ENCODE data around the gene CTIF.

- no peak for TF ChIP-seq POLR2AphosphoS5 (IDR thresholded peaks at IDR 0.05)
- no peak for TF ChIP-seq CTCF (IDR thresholded peaks at IDR 0.05 in 8 of 11, conservative IDR thresholded peaks at IDR 0.05 in 3 of 11)
- no peak for TF ChIP-seq POLR2A (IDR thresholded peaks at IDR 0.05)
Measured at GRCh38 chr18:48901145-48902022, 362.6 kb downstream of the CTIF start.
